ENCODE results near the gene AP1B1. TPM values are rescaled to one million over a fixed set of nuclear protein-coding genes. Genes with fewer than 3 reads are reported as not detected.
"Not testable (repeated sequence)": the region's sequence is repeated elsewhere in the genome, so short reads cannot be mapped to it uniquely, and the experiment has no call there.

The AP1B1 gene
- total and polyA plus RNA-seq, 2 experiments from 2014 or later: 67.4 to 68.2 TPM

DNA sequence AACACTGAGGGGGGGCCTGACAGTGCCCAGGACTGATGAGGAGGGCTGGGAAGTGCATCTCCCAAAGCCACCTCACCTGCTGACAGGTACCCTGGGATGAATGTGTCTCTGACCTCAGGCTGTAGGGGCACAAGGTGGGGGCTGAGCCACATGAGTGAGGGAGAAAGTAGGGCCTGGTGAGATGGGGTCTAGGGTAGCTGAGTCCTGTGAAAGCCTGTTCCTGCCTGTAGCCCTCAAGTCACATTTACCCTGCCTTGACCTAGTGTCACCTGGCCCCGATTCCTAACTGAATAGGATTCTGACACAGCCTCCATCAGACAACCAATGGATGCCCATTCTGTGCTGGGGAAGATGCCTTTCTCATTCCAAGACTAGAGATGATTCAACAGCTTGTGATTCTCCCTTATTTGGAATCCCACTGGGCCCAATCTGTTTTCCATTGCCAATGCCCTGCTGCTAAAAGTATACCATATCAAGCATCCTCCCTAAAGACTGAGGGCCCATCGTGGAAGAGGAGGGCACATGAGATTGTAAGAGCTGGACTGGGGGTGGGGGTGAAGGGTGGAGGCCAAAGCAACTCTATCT, 38.9 kb upstream of the AP1B1 start:
- Histone ChIP-seq H3K27me3 (no peaks in the 10 kb centered on the region), H3K4me1 (ENCODE audit: low read depth) (peaks cover 5% of the 10 kb centered on the region), H3K4me3 (no peak overlapping the region), H3K9me3 (ENCODE audit: low read depth) (no peaks in the 10 kb centered on the region), H3K27ac (no peak overlapping the region), H3K36me3 (no peaks in the 10 kb centered on the region)
- DNase-seq (ENCODE audit: low read depth in 1 of 2, low spot score in 1 of 2): no peak
- TF ChIP-seq, protein P1, sequence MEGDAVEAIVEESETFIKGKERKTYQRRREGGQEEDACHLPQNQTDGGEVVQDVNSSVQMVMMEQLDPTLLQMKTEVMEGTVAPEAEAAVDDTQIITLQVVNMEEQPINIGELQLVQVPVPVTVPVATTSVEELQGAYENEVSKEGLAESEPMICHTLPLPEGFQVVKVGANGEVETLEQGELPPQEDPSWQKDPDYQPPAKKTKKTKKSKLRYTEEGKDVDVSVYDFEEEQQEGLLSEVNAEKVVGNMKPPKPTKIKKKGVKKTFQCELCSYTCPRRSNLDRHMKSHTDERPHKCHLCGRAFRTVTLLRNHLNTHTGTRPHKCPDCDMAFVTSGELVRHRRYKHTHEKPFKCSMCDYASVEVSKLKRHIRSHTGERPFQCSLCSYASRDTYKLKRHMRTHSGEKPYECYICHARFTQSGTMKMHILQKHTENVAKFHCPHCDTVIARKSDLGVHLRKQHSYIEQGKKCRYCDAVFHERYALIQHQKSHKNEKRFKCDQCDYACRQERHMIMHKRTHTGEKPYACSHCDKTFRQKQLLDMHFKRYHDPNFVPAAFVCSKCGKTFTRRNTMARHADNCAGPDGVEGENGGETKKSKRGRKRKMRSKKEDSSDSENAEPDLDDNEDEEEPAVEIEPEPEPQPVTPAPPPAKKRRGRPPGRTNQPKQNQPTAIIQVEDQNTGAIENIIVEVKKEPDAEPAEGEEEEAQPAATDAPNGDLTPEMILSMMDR (IDR thresholded peaks at IDR 0.05; ENCODE audit: low read depth, low read length): no peak

DNA sequence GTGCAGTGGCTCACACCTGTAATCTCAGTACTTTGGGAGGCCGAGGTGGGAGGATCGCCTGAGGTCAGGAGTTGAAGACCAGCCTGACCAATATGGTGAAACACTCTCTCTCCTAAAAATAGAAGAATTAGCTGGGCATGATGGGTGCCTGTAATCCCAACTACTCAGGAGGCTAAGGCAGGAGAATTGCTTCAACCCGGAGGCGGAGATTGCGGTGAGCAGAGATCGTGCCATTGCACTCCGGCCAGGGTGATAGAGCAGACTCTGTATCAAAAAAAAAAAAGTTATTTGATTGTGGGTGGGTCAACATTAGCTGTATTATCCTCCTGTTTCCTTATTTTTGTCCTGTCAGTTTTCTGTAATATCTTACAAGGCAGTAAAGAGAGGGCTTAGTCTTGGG, 38.1 kb upstream of the AP1B1 start:
- Histone ChIP-seq H3K36me3 (no peaks in the 10 kb centered on the region), H3K4me3 (no peak overlapping the region), H3K27ac (no peak overlapping the region), H3K9me3 (ENCODE audit: low read depth) (no peaks in the 10 kb centered on the region), H3K4me1 (ENCODE audit: low read depth) (no peaks in the 10 kb centered on the region), H3K27me3 (no peaks in the 10 kb centered on the region)
- no peak for DNase-seq (ENCODE audit: low read depth in 1 of 2, low spot score in 1 of 2)
- TF ChIP-seq, protein P1 (IDR thresholded peaks at IDR 0.05; ENCODE audit: low read depth, low read length): no peak

DNA sequence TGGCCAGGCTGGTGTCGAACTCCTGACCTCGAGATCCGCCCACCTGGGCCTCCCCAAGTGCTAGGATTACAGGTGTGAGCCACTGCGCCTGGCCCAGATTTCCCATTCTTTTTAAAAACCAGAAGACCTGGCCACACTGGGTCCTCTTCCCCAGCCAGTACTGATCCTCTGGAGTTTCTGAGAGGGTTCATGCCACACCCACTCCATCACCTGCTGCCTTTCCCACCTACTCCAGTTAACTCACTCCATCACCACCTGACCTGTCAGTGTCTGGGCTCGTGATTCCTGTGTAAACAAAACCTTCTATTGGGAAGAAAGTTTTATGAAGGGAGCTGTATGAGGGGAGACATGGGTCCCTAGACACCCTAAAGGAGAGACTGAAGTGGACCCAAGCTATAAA, 30.3 kb upstream of the AP1B1 start:
- H3K4me1 ChIP-seq (ENCODE audit: low read depth); DNase-seq (ENCODE audit: low read depth in 1 of 2, low spot score in 1 of 2); H3K27me3 ChIP-seq; H3K36me3 ChIP-seq; H3K9me3 ChIP-seq (ENCODE audit: low read depth); H3K27ac ChIP-seq; H3K4me3 ChIP-seq: not testable (repeated sequence)

DNA sequence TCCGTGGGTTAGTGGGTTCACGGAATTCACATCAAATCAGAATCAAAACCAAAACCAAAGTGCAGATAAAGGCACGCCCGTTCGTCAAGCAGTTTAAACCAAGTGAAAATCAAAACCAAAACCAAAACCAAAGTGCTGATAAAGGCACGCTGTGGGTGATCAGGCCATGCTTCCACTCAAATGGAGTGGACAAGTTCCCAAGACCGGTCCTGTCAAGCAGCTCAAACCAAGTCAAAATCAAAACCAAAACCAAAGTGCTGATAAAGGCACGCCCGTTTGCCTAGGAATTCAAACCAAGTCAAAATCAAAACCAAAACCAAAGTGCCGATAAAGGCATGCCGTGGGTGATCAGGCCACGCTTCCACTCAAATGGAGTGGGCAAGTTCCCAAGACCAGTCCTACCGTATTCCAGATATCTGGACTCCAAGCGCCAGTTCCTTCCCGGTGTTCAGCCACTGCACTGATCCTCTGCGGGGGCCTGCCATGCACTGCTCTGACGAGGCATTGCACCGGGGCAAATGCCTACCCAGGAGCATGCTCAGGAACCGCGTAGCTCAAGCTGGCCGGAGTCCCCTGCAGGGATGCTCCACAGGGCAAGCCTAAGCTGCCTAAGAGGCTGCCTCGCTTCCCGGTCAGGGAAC, 26.7 kb upstream of the AP1B1 start:
- H3K4me3 ChIP-seq; H3K27me3 ChIP-seq; H3K36me3 ChIP-seq; H3K4me1 ChIP-seq (ENCODE audit: low read depth); H3K27ac ChIP-seq; H3K9me3 ChIP-seq (ENCODE audit: low read depth): not testable (repeated sequence)
- DNase-seq (ENCODE audit: low read depth in 1 of 2, low spot score in 1 of 2): peak in 1 of 2 donors; percentile 25

DNA sequence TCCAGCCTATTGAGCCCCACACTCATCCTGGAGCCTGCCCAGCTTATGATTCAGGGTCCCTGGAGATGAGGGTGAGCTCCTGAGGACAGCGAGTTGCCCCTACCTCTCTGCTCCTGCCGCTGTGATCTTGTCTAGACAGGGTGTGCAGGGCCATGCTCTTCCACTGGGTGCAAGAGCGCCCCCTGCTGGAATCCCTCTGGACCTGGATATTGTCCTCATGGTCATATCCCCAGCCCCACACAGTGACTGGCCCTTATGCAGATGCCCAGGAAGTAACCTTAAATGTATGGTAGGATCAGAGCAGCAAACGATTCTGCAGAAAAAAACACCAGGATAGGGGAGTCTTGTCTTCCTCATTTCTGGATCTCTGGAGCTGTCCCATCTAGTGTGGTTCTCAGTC, 24.4 kb upstream of the AP1B1 start:
- H3K9me3 ChIP-seq (ENCODE audit: low read depth); H3K27ac ChIP-seq; H3K27me3 ChIP-seq; H3K36me3 ChIP-seq; H3K4me3 ChIP-seq; DNase-seq (ENCODE audit: low read depth in 1 of 2, low spot score in 1 of 2); H3K4me1 ChIP-seq (ENCODE audit: low read depth): not testable (repeated sequence)
- TF ChIP-seq, protein P1 (IDR thresholded peaks at IDR 0.05; ENCODE audit: low read depth, low read length): peak; percentile 46

DNA sequence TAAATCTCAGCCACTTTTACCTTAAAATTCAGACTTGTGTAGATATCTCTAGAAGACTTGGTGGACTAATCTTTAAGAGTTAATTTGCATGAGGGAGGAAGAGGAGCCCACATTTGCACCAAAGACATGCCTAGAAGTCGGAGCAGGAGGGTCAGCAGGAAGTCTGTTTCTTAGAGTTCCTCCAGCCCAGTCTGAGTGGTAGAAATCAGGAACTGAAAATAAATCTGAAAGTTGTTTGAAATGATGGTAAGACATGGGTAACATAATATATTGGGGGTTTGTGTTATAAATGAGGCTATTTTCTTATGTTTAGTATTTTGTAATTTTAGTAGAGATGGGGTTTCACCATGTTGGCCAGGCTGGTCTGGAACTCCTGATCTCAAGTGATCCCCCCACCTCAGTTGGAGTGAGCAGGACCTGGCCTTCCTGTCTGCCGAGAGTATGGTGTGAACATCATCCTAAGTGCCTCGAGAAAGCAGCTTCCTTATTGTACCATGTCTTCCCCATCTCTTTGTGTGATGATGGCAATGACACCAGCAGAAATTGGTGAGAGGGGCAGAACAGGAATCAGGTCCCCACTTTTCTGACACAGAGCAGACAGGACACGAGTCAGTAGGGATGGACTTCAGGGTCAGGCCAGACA, 23.3 kb upstream of the AP1B1 start:
- not testable (repeated sequence) for H3K4me1 ChIP-seq (ENCODE audit: low read depth); H3K4me3 ChIP-seq; H3K27ac ChIP-seq; H3K9me3 ChIP-seq (ENCODE audit: low read depth); H3K36me3 ChIP-seq; DNase-seq (ENCODE audit: low read depth in 1 of 2, low spot score in 1 of 2); H3K27me3 ChIP-seq

DNA sequence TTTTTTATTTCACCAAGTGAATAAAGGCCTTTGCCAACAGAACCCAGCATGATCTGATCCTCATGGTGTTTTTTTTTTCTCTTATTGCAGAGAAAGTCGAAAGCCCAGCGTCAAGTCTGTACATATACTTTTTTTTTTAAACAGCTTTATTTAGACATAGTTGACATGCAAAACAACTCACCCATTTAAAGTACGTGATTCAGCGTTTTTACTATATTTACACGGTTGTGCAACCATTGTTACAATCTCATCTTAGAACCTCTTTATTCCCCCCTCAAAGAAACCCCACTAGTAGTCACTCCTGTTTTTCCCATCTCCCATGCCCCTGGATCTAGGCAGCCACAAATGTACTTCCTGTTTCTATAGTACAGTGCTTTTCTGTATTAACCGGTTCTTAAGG, 20.6 kb upstream of the AP1B1 start:
- Histone ChIP-seq H3K36me3 (no peaks in the 10 kb centered on the region), H3K27ac (no peak overlapping the region), H3K4me3 (no peak overlapping the region), H3K9me3 (ENCODE audit: low read depth) (no peaks in the 10 kb centered on the region), H3K4me1 (ENCODE audit: low read depth) (no peaks in the 10 kb centered on the region), H3K27me3 (no peaks in the 10 kb centered on the region)
- no peak for DNase-seq (ENCODE audit: low read depth in 1 of 2, low spot score in 1 of 2)
- TF ChIP-seq, protein P1 (IDR thresholded peaks at IDR 0.05; ENCODE audit: low read depth, low read length): no peak

DNA sequence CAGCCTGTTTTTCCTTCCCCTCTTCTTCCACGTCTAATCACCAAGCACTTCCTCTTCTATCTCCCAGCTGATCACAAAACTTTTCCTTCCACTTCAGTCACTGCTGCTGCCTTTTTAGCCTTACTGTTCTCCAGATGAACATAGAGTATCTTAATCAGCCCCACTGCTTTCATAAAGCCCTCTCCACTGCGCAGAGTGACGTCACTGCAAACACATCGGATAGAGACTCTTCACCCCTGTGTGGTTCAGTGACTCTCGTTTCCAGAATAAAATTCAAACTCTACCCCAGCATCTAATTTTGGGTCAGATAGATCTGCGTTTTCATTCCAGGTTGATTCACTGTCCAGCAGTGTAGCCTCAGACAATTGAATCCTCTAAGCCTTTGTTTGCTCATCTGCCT, 13.2 kb upstream of the AP1B1 start:
- not testable (repeated sequence) for DNase-seq (ENCODE audit: low read depth in 1 of 2, low spot score in 1 of 2); H3K27me3 ChIP-seq; H3K27ac ChIP-seq; H3K4me3 ChIP-seq; H3K36me3 ChIP-seq; H3K9me3 ChIP-seq (ENCODE audit: low read depth); H3K4me1 ChIP-seq (ENCODE audit: low read depth)
